Tibial nerve (tissue), 4 donors: Measurements from ENCODE around the gene KMT2C.

Experiments used
- CTCF ChIP-seq, 5 experiments: fragments of 200-600 bp in 3 of 5; fragments of 450-650 bp in 2 of 5; sonication (generic) in 3 of 5; IDR thresholded peaks; one replicate each; pipeline ENCODE4 v1.5.1; 2016 to 2019; ENCODE audit warnings: antibody characterized with exemption in 5 of 5, mild to moderate bottlenecking in 3 of 5, moderate library complexity in 2 of 5
- EP300 ChIP-seq, 2 donors: sonication (generic); formaldehyde crosslinking; IDR thresholded peaks; one replicate each; pipeline ENCODE4 v1.6.1; 2017; ENCODE audit warnings: antibody characterized with exemption in 2 of 2, mild to moderate bottlenecking in 1 of 2
- POLR2A ChIP-seq, 2 donors: fragments of 450-650 bp; IDR thresholded peaks; one replicate each; pipeline ENCODE4 v1.6.1; 2017; ENCODE audit warnings: antibody characterized with exemption in 2 of 2, mild to moderate bottlenecking in 2 of 2, moderate library complexity in 2 of 2

DNA sequence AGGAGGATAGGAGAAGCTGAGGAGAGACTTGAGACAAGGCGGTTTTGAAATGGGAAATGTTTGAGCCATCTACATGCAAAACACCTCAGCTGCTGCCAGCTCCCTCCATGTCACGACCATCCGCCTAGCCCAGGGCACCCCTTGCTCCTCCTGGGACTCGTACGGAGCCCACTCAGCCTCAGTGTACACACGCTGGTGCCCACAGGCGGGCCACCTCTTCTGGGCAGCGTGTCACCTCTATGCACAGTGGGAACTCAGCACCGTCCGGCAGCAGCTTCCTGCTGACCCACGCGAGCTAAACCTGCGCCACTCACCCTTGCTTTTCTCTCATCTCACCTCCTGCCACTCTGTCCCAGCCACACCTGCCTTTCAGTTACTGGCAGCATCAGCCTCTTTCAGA, 302.0 kb downstream of the KMT2C start:
- TF ChIP-seq CTCF (IDR thresholded peaks at IDR 0.05) (no peak), EP300 (IDR thresholded peaks at IDR 0.05) (no peak), POLR2A (IDR thresholded peaks at IDR 0.05) (no peak)
